Peyer's patch (tissue), 4 donors: ENCODE measurements around the gene CHRNE.

Experiments
- CTCF ChIP-seq, 6 experiments: fragments of 450-650 bp in 4 of 6; fragments of 200-600 bp in 2 of 6; sonication (generic) in 1 of 6; IDR thresholded peaks; one replicate each; pipeline ENCODE4 v1.5.1; 2017 to 2019; ENCODE audit warnings: antibody characterized with exemption in 6 of 6, mild to moderate bottlenecking in 3 of 6, moderate library complexity in 1 of 6
- POLR2A ChIP-seq, 2 donors: fragments of 450-650 bp; IDR thresholded peaks; one replicate each; pipeline ENCODE4 v1.5.1; 2017; ENCODE audit warnings: antibody characterized with exemption in 2 of 2, mild to moderate bottlenecking in 2 of 2, moderate library complexity in 2 of 2

GRCh38 chr17:4919511-4920047 lies 16.7 kb upstream of the CHRNE start:
- TF ChIP-seq POLR2A (IDR thresholded peaks at IDR 0.05) (no peak), CTCF (IDR thresholded peaks at IDR 0.05) (no peak)
